ENCODE data around the gene PDE5A. TPM values are rescaled to one million over a fixed set of nuclear protein-coding genes. Genes with fewer than 3 reads are reported as not detected.

Gene PDE5A
- total and polyA plus RNA-seq, 12 donors: 6.7 to 23.2 (median 14.2) TPM

DNA sequence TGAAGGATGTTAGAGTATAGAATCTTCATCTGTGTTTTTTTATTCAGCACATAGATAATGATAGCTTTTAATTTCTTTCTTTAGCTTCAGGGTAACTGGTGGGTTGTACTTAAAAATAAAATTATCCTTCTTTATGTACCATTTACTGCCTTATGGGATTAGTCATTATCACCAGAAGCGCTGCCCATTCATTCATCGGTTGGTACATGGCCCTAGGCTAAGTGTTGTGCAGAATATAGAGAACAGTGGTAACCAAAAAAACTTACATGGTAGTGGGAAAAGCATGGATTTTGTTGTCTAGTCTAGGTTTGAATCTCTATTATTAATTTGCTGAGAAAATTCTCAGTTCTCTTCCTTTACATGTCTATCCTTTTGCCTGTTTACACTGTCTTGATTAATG is 43.5 kb upstream of the PDE5A start:
- intact Hi-C loops (cut with DNase I): no loop called here
- Histone ChIP-seq H3K4me1 (replicated peaks in 1 of 2) (peaks cover 0 to 4% of the 10 kb centered on the region in 2 donors), H3K36me3 (replicated peaks in 1 of 2) (no peaks in the 10 kb centered on the region), H3K4me3 (no peak overlapping the region), H3K27ac (no peak overlapping the region), H3K27me3 (no peaks in the 10 kb centered on the region), H3K9me3 (replicated peaks in 1 of 3) (no peaks in the 10 kb centered on the region)
- WGBS, 4 donors: 64 to 98% (median 92%) methylated on average over 2 of the region's 2 CpGs
- no peak for DNase-seq
- no peak for TF ChIP-seq POLR2A (IDR thresholded peaks at IDR 0.05)
- TF ChIP-seq, protein P1, sequence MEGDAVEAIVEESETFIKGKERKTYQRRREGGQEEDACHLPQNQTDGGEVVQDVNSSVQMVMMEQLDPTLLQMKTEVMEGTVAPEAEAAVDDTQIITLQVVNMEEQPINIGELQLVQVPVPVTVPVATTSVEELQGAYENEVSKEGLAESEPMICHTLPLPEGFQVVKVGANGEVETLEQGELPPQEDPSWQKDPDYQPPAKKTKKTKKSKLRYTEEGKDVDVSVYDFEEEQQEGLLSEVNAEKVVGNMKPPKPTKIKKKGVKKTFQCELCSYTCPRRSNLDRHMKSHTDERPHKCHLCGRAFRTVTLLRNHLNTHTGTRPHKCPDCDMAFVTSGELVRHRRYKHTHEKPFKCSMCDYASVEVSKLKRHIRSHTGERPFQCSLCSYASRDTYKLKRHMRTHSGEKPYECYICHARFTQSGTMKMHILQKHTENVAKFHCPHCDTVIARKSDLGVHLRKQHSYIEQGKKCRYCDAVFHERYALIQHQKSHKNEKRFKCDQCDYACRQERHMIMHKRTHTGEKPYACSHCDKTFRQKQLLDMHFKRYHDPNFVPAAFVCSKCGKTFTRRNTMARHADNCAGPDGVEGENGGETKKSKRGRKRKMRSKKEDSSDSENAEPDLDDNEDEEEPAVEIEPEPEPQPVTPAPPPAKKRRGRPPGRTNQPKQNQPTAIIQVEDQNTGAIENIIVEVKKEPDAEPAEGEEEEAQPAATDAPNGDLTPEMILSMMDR (IDR thresholded peaks at IDR 0.05): no peak

DNA sequence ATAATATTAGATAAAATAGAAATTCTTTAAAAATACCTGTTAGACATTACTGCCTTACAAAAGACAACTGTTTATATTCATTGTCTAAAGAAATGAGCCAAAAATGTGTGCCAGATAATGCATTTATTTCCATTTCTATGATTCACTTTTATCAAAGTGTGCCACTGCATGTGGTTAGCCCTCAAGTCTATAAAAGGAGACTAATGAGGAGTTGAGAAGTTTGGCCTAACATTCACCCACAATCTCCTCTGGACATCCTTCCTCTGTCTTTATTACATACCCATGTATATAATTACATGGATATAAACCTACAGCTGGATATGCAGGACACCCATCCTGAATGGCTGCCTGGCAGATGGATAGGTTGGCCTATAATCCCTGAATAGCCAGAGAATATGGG is 42.6 kb upstream of the PDE5A start:
- no peaks in the 10 kb centered on the region for H3K36me3 ChIP-seq (replicated peaks in 1 of 2)
- peaks cover 0 to 4% of the 10 kb centered on the region in 2 donors for H3K4me1 ChIP-seq (replicated peaks in 1 of 2)
- no peak overlapping the region for H3K27ac ChIP-seq
- H3K9me3 ChIP-seq (replicated peaks in 1 of 3): no peaks in the 10 kb centered on the region
- no peak overlapping the region for H3K4me3 ChIP-seq
- DNase-seq: no peak
- TF ChIP-seq, protein P1 (IDR thresholded peaks at IDR 0.05): no peak
- TF ChIP-seq POLR2A (IDR thresholded peaks at IDR 0.05): no peak
- no peaks in the 10 kb centered on the region for H3K27me3 ChIP-seq
- intact Hi-C loops (cut with DNase I): no loop called here

DNA sequence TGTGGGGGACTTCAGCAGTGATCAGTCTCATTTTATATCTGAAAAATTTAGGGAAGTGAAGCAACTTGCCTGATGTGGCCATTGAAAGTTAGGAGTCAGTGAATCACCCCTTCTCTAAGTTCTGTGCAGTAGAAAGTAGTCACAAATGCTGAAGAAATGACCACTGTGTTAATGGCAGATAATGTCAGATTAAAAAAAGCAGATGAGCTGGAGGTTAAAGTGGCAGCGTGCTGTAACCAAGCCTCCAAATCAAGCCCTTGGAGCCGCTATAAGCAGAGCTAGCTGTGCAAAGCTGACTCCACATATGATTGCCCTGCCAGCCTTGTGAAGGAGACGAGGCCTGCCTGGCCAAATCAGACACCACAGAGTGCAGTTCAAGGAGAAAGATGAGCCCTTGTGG is 39.2 kb upstream of the PDE5A start:
- TF ChIP-seq, protein P1 (IDR thresholded peaks at IDR 0.05): no peak
- no peak for TF ChIP-seq POLR2A (IDR thresholded peaks at IDR 0.05)
- intact Hi-C loops (cut with DNase I): no loop called here
- Histone ChIP-seq H3K4me1 (replicated peaks in 1 of 2) (peaks cover 0 to 4% of the 10 kb centered on the region in 2 donors), H3K9me3 (replicated peaks in 1 of 3) (no peaks in the 10 kb centered on the region), H3K27me3 (no peaks in the 10 kb centered on the region), H3K4me3 (no peak overlapping the region), H3K36me3 (replicated peaks in 1 of 2) (no peaks in the 10 kb centered on the region), H3K27ac (no peak overlapping the region)
- no peak for DNase-seq
- 80 to 93% (median 83%) methylated on average over 3 of the region's 3 CpGs for WGBS, 4 donors

DNA sequence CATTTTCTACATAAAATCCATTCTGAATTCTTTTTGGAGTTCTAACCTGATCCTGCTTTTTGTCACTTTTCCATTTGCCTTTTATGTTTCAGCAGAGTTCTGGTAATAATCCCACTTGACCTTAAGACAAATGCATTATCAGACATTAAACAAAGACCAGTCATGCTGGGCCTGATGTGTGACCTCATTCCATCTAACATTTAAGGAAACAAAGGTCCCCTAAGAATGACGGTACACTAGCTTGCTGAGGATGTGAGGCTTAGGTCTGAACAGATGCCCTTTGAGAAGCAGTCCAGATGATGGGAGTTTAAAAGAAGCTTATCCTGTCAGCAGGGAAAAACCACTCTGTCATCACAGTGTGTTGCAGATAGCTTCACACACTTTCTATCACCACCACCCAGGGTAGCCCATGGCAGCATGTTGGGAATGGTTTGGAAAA is 38.1 kb upstream of the PDE5A start:
- intact Hi-C loops (cut with DNase I): no loop called here

More for the DNA sequence above, 38.1 kb upstream of the PDE5A start:
- Histone ChIP-seq H3K27me3 (no peaks in the 10 kb centered on the region), H3K36me3 (replicated peaks in 1 of 2) (no peaks in the 10 kb centered on the region), H3K9me3 (replicated peaks in 1 of 3) (no peaks in the 10 kb centered on the region), H3K27ac (no peak overlapping the region), H3K4me1 (replicated peaks in 1 of 2) (peaks cover 0 to 4% of the 10 kb centered on the region in 2 donors), H3K4me3 (no peak overlapping the region)
- 37 to 56% (median 51%) methylated on average over 1 of the region's 1 CpG for WGBS, 4 donors
- TF ChIP-seq POLR2A (IDR thresholded peaks at IDR 0.05): no peak
- TF ChIP-seq, protein P1 (IDR thresholded peaks at IDR 0.05): no peak
- no peak for DNase-seq

Measured in adrenal gland (tissue), 12 donors.